Measurements from ENCODE around the gene ZNF860.
"Not testable (repeated sequence)": the region's sequence is repeated elsewhere in the genome, so short reads cannot be mapped to it uniquely, and the experiment has no call there.

The ZNF860 gene

GRCh38 chr3:31996195-31996594 lies 14.6 kb downstream of the ZNF860 start:
- DNase-seq (ENCODE audit: low read depth), result no peak

DNA sequence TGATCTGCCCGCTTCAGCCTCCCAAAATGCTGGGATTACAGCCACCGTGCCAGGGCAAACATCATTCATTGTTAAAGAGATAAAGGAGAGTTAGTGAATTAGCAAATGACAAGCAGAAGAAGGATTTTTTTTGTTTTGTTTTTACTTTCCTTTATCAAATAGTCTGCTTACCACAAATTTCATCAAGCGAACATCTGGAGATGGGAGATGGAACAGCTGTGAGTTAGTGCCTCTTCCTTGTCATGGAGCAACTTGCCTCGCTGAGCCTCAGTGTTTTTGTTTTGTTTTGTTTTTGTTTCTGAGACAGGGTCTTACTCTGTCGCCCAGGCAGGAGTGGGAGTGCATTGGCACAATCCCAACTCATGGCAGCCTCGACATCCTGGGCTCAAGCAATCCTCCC lies 15.9 kb downstream of the ZNF860 start:
- no peak for DNase-seq (ENCODE audit: low read depth)

DNA sequence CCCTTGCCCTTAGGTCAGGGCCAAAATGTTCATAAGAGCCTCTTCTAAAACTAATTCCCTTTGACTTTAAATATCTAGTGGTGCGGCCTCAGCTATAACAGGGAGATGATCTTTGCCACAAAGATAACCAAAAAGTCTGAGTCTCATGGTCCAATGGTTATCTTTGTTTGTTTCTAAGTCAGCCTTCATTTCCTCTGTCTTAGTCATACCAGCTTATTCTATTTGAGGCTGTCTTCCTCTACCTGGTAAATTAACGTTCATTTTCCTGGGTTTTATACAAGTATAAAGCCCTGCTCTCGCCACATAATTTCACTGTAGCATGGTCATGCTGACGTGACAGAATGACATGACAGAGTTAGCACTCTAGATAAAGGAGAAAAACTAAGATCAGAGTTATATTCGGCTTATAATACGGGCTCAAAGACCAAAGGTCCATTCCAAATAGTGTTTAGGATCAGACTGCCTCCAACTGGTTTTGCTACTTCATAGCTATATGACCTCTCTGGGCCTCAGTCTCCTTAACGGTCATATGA lies 18.4 kb downstream of the ZNF860 start:
- no peak for DNase-seq (ENCODE audit: low read depth)

DNA sequence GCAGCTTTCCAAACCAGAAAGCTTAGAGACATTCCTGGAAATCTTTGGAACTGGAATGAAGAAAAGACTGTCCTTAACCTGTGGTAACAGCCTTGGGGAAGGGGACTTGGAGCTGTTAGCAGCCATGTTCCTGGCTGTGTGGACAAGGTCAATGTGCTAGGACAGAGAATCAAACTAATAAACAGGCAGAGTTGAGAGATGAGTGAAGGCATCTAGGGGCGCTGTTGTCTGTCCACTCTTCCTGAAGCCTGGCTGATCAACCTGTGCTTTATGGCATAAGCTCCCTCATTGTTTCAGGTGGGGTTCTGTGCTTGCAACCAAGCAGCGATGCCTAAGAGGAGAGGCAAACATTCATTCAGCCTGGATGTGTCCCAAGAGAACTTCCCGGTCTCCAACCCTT lies 19.3 kb downstream of the ZNF860 start:
- DNase-seq (ENCODE audit: low read depth), result no peak

DNA sequence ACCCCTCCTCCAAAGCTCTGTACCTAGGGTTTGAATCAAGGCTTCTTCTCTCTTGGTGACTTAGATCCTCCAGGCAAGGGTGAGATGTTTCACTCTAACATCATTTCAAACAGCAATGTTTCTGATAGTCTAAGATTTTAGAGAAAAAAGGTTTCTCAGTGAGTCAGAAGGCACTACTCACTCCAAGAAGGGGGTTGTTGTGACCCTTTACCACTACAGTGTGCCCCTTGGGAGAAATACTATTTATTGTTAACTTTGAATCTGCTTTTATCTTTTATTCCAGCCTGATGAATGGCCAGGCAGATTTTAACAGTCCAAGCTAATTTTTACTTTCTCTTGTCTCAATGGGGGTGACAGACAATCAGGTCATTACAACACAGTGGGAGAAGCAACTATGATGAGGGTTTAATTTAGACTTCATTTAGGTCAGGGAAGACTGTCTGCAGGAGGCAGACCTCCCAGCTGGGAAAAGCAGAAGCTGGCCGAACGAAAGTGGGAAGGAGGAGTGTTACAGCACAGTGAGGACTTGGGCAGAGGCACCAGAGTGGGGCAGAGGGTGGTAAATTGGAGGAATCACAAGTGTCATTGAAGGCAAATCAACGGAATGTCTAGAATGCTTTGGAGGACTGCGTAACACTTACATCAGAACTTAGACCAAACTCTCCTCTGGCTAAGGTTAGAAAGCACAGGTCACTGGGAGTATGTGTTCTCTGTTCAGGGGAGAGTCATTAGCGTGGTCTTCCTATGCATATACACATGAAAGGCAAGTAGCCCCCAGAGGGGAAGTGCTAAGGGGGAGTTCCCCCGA lies 21.2 kb downstream of the ZNF860 start:
- no peak for DNase-seq (ENCODE audit: low read depth)

DNA sequence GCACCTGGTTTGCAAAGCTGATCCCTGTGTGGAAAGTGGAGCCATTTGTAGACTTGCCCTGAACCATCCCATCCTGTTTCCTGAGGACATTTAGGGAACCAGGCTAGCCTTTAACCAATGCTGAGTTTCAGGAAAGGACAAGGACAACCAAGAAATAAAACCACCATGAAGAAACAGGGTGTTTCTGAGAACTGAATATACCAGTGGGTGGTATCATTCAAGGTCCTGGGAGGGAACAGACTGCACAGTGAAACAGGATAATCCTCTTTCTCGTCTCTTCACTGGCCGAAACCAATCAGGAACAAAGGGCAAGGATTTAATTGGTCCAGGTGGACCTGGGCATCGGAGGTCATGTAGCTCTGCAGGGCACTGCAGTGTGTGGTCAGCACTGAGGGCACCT lies 21.8 kb downstream of the ZNF860 start:
- no peak for DNase-seq (ENCODE audit: low read depth)

- DNase-seq (ENCODE audit: low read depth), result no peak
These were observed 22.7 kb downstream of the ZNF860 start for GRCh38 chr3:32004113-32004765.

- no peak for DNase-seq (ENCODE audit: low read depth)
These were observed 27.6 kb downstream of the ZNF860 start for GRCh38 chr3:32009101-32009500.

GRCh38 chr3:32009957-32010356 lies 28.4 kb downstream of the ZNF860 start:
- no peak for DNase-seq (ENCODE audit: low read depth)

GRCh38 chr3:32010699-32011098 lies 29.1 kb downstream of the ZNF860 start:
- not testable (repeated sequence) for DNase-seq (ENCODE audit: low read depth)

GRCh38 chr3:32015638-32016037 lies 34.1 kb downstream of the ZNF860 start:
- DNase-seq (ENCODE audit: low read depth), result not testable (repeated sequence)

- no peak for DNase-seq (ENCODE audit: low read depth)
These were observed 35.7 kb downstream of the ZNF860 start for GRCh38 chr3:32017286-32017685.

- DNase-seq (ENCODE audit: low read depth), result no peak
These were observed 37.4 kb downstream of the ZNF860 start for GRCh38 chr3:32018757-32019564.

DNA sequence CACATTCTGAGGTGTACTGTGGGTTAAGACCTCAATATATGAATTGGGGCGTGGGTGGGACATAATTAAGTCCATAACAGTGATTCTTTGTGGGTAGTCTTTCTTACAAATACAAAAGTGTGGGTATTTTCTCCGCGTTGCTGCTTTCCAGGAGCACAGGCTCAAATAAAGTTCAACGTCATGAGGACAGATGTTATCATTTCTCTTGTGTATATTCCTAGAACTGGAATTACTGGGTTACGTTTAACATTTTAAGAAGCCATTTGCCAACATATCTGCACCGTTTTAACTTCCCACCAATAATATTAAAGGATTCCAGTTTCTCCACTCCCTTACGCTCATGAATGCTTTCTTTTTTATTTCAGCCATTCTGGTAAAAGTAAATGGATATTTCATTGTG lies 39.6 kb downstream of the ZNF860 start:
- no peak for DNase-seq (ENCODE audit: low read depth)

DNA sequence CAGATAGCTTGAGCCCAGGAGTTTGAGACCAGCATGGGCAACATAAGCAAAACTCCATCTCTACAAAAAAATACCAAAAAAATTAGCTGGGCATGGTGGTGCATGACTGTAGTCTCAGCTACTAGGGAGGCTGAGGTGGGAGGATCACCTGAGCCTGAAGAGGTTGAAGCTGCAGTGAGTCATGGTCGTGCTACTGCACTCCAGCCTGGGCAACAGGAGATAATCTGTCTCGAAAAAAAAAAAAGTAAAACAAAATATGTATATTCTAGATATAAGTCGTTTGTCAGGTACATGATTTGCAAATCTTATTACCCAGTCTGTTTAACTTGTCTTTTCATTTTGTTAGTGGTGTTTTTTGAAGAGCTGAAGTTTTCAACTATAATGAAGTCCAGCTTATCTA lies 40.2 kb downstream of the ZNF860 start:
- DNase-seq (ENCODE audit: low read depth), result no peak

- no peak for DNase-seq (ENCODE audit: low read depth)
These were observed 41.4 kb downstream of the ZNF860 start for GRCh38 chr3:32022947-32023346.

GRCh38 chr3:32026593-32026992 lies 45.0 kb downstream of the ZNF860 start:
- DNase-seq (ENCODE audit: low read depth), result no peak

DNA sequence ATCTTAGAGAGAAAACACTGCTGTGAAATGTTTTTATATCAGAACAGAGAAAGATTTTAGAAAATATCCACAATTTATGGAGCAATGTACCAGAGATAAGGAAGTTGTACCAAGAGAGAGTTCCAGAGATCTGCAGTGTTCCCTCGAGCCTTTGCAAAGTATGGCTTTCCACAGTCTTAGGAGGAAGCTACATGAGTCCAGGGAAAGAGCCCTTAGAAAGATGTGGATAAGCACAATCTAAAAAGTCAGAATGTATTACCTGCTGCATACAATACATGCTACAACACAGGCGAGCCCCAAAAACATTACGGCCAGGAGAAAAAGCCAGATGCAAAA lies 56.4 kb downstream of the ZNF860 start:
- DNase-seq (ENCODE audit: low read depth), result no peak

- no peak for DNase-seq (ENCODE audit: low read depth)
These were observed 59.8 kb downstream of the ZNF860 start for GRCh38 chr3:32041316-32041715.
